ENCODE measurements around the gene TFCP2L1. TPM values are rescaled to one million over a fixed set of nuclear protein-coding genes. Genes with fewer than 3 reads are reported as not detected.
A peak's percentile ranks its signal among the peaks of the same experiment; 100 is the strongest.

TFCP2L1 gene
- total and polyA plus RNA-seq, 2 donors (not counting 1 experiment from before 2014, with no cell fraction given) = not detected

DNA sequence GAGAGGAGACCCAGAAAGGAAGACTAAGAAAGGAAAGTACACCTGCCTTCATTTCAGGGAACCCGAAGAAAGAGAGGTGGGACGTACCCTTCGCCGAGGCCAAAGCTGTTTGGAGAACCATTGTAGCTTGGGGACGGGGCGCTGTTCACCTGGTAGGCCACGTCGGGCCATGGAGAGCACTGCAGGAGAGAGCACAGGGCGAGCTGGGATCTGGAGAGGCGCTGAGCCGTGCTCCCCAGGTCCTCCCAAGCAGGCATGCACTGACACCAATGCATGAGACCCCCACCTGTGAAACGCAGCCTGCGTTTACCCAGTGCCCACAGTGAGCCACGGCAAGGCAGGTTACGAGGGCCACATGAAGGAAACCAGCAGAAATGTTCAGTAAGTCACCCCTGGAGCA is 45.5 kb downstream of the TFCP2L1 start:
- H3K27me3 ChIP-seq (ENCODE audit: control insufficient read depth, insufficient read depth, low read length) = peaks cover 9% of the 10 kb centered on the region
- H4K20me1 ChIP-seq (ENCODE audit: control insufficient read depth, extremely low read depth, insufficient read depth, low read length) = no peaks in the 10 kb centered on the region
- H3K79me2 ChIP-seq (ENCODE audit: control insufficient read depth, insufficient read depth, low read length) = no peaks in the 10 kb centered on the region
- no peak overlapping the region for H3K4me2 ChIP-seq (ENCODE audit: extremely low read depth, insufficient read depth, low read length)
- no peak overlapping the region for H3K27ac ChIP-seq (ENCODE audit: insufficient read depth, low read length)
- no peaks in the 10 kb centered on the region for H3K9me3 ChIP-seq (ENCODE audit: control insufficient read depth, insufficient read depth, low read depth, low read length)
- TF ChIP-seq, protein P1, sequence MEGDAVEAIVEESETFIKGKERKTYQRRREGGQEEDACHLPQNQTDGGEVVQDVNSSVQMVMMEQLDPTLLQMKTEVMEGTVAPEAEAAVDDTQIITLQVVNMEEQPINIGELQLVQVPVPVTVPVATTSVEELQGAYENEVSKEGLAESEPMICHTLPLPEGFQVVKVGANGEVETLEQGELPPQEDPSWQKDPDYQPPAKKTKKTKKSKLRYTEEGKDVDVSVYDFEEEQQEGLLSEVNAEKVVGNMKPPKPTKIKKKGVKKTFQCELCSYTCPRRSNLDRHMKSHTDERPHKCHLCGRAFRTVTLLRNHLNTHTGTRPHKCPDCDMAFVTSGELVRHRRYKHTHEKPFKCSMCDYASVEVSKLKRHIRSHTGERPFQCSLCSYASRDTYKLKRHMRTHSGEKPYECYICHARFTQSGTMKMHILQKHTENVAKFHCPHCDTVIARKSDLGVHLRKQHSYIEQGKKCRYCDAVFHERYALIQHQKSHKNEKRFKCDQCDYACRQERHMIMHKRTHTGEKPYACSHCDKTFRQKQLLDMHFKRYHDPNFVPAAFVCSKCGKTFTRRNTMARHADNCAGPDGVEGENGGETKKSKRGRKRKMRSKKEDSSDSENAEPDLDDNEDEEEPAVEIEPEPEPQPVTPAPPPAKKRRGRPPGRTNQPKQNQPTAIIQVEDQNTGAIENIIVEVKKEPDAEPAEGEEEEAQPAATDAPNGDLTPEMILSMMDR (conservative IDR thresholded peaks at IDR 0.05 in 1 of 2, IDR thresholded peaks at IDR 0.05 in 1 of 2; ENCODE audit: low read depth in 1 of 2, low read length in 2 of 2) = no peak
- no peak for TF ChIP-seq EZH2 (IDR thresholded peaks at IDR 0.05; ENCODE audit: low read length, missing control alignments)
- no peak overlapping the region for H3K9ac ChIP-seq (ENCODE audit: insufficient read depth, low read length)
- no peaks in the 10 kb centered on the region for H3K36me3 ChIP-seq (ENCODE audit: control insufficient read depth, insufficient read depth, low read length)
- no peak overlapping the region for H3K4me3 ChIP-seq (replicated peaks in 1 of 4; ENCODE audit: control extremely low read depth in 1 of 4, insufficient read depth in 1 of 4, low read depth in 3 of 4, low read length in 4 of 4)
- no peaks in the 10 kb centered on the region for H3K4me1 ChIP-seq (ENCODE audit: control insufficient read depth, extremely low read depth, insufficient read depth, low read length)
- DNase-seq (ENCODE audit: low read depth in 2 of 2) = no peak
- H2AFZ ChIP-seq (ENCODE audit: low read length) = no peak overlapping the region

DNA sequence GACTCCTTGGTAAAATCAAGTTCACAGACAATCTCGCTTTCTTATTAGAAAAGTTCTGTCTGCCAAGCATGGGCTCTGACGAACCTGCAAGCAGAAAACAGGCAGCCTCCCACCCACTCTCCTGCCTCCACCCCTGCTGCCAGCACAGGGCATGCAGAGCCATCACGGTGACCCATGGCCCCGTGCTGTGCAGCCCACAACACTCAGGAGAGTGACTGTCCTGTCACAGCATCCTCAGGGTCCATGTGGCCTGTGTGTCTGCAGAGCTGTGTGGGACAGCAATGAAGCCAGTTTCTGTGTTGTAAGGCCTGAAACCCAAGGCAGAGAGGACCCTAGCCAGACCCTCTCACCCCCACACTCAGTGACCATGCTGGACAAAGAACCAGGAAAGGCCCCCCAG is 46.2 kb downstream of the TFCP2L1 start:
- no peak overlapping the region for H3K9ac ChIP-seq (ENCODE audit: insufficient read depth, low read length)
- no peaks in the 10 kb centered on the region for H3K9me3 ChIP-seq (ENCODE audit: control insufficient read depth, insufficient read depth, low read depth, low read length)
- no peak for TF ChIP-seq EZH2 (IDR thresholded peaks at IDR 0.05; ENCODE audit: low read length, missing control alignments)
- TF ChIP-seq, protein P1 (conservative IDR thresholded peaks at IDR 0.05 in 1 of 2, IDR thresholded peaks at IDR 0.05 in 1 of 2; ENCODE audit: low read depth in 1 of 2, low read length in 2 of 2) = no peak
- H3K27ac ChIP-seq (ENCODE audit: insufficient read depth, low read length) = no peak overlapping the region
- no peaks in the 10 kb centered on the region for H4K20me1 ChIP-seq (ENCODE audit: control insufficient read depth, extremely low read depth, insufficient read depth, low read length)
- H2AFZ ChIP-seq (ENCODE audit: low read length) = no peak overlapping the region
- H3K4me2 ChIP-seq (ENCODE audit: extremely low read depth, insufficient read depth, low read length) = no peak overlapping the region
- no peak for DNase-seq (ENCODE audit: low read depth in 2 of 2)
- H3K4me1 ChIP-seq (ENCODE audit: control insufficient read depth, extremely low read depth, insufficient read depth, low read length) = no peaks in the 10 kb centered on the region
- no peaks in the 10 kb centered on the region for H3K79me2 ChIP-seq (ENCODE audit: control insufficient read depth, insufficient read depth, low read length)
- no peak overlapping the region for H3K4me3 ChIP-seq (replicated peaks in 1 of 4; ENCODE audit: control extremely low read depth in 1 of 4, insufficient read depth in 1 of 4, low read depth in 3 of 4, low read length in 4 of 4)
- H3K27me3 ChIP-seq (ENCODE audit: control insufficient read depth, insufficient read depth, low read length) = peaks cover 12% of the 10 kb centered on the region
- H3K36me3 ChIP-seq (ENCODE audit: control insufficient read depth, insufficient read depth, low read length) = no peaks in the 10 kb centered on the region

DNA sequence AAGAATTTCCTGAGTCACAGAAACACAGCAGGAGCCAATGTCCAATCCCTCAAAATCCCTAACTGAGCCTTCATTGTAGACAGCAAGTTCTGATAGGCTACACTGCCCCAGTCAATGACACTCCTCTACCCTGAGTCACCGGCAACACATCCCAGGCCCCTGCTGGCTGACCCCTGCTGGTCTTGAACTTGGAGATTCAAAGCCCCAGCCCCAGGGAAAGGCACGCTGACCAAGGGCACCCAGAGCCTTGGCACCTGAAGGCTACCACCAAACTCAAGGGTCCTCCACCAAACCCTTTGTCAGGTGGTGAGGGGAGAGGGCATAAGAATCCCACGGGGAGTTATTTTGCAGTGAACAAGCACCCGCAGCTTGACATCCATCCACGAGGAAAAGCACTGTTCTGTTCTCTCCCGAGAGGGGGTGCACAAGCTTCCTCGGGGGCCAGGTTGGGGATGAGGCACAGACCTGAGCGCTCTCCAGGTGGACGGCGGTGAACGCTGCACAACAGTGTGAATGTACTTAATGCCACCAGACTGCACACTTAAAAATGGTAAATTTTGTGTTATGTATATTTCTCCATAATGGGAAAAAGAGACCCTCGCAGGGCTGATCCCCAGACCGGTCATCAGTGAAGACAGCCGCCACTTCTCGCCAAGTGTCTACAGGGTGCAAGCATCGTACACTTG is 46.9 kb downstream of the TFCP2L1 start:
- no peak overlapping the region for H3K4me2 ChIP-seq (ENCODE audit: extremely low read depth, insufficient read depth, low read length)
- no peak overlapping the region for H2AFZ ChIP-seq (ENCODE audit: low read length)
- no peak overlapping the region for H3K4me3 ChIP-seq (replicated peaks in 1 of 4; ENCODE audit: control extremely low read depth in 1 of 4, insufficient read depth in 1 of 4, low read depth in 3 of 4, low read length in 4 of 4)
- no peaks in the 10 kb centered on the region for H3K36me3 ChIP-seq (ENCODE audit: control insufficient read depth, insufficient read depth, low read length)
- TF ChIP-seq, protein P1 (conservative IDR thresholded peaks at IDR 0.05 in 1 of 2, IDR thresholded peaks at IDR 0.05 in 1 of 2; ENCODE audit: low read depth in 1 of 2, low read length in 2 of 2) = no peak
- TF ChIP-seq EZH2 (IDR thresholded peaks at IDR 0.05; ENCODE audit: low read length, missing control alignments) = no peak
- no peaks in the 10 kb centered on the region for H3K9me3 ChIP-seq (ENCODE audit: control insufficient read depth, insufficient read depth, low read depth, low read length)
- H3K27ac ChIP-seq (ENCODE audit: insufficient read depth, low read length) = no peak overlapping the region
- DNase-seq (ENCODE audit: low read depth in 2 of 2) = peak in 1 of 2 donors; percentile 7
- no peak overlapping the region for H3K9ac ChIP-seq (ENCODE audit: insufficient read depth, low read length)
- no peaks in the 10 kb centered on the region for H4K20me1 ChIP-seq (ENCODE audit: control insufficient read depth, extremely low read depth, insufficient read depth, low read length)
- H3K27me3 ChIP-seq (ENCODE audit: control insufficient read depth, insufficient read depth, low read length) = peaks cover 12% of the 10 kb centered on the region
- H3K79me2 ChIP-seq (ENCODE audit: control insufficient read depth, insufficient read depth, low read length) = no peaks in the 10 kb centered on the region
- H3K4me1 ChIP-seq (ENCODE audit: control insufficient read depth, extremely low read depth, insufficient read depth, low read length) = no peaks in the 10 kb centered on the region

Data from fibroblast of lung (primary cell).